Measurements from ENCODE around the gene PLCH2. TPM values are rescaled to one million over a fixed set of nuclear protein-coding genes. Genes with fewer than 3 reads are reported as not detected.

Gene PLCH2
- total RNA-seq, 1 donor from 2014 or later = 0.92 TPM

DNA sequence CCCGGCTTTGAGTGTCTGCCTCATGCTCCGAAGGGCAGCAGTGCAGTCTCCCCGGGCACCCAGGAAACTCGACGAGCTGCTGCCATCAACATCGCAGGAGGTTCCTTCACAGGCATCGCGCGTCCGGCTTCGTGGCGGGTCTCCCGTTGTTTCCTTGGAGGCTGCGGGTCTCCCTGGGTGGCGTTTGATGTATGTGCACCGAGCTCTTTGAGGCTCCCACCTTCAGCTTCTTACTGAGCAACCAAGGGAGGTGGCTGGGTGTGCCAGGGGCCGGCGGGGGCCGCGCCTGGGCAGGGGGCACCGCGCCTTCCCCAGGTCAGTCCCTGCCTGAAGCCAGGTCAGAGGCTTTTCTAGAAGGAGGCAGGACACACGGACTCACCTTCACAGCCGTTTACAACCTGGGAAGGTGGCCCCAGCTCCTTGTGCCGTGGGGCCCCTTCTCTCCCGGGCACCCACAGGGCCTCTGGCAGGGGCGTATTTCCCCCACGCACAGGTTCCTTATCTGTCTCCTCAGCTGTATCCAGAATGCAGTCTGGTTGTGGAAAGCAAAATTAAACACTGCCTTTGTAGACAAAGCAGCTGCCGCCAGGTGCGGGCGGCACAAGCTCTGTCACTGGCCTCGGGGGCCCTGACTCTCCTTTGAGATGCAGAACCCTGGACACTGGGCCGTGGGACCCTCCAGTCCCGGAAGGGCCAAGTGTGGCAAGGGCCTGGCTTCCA is 42.0 kb upstream of the PLCH2 start:
- H3K36me3 ChIP-seq (ENCODE audit: control insufficient read depth, insufficient read depth, low read length) = no peaks in the 10 kb centered on the region
- H3K27me3 ChIP-seq (ENCODE audit: control insufficient read depth, insufficient read depth, low read length) = peaks cover 45% of the 10 kb centered on the region
- TF ChIP-seq, protein P1, sequence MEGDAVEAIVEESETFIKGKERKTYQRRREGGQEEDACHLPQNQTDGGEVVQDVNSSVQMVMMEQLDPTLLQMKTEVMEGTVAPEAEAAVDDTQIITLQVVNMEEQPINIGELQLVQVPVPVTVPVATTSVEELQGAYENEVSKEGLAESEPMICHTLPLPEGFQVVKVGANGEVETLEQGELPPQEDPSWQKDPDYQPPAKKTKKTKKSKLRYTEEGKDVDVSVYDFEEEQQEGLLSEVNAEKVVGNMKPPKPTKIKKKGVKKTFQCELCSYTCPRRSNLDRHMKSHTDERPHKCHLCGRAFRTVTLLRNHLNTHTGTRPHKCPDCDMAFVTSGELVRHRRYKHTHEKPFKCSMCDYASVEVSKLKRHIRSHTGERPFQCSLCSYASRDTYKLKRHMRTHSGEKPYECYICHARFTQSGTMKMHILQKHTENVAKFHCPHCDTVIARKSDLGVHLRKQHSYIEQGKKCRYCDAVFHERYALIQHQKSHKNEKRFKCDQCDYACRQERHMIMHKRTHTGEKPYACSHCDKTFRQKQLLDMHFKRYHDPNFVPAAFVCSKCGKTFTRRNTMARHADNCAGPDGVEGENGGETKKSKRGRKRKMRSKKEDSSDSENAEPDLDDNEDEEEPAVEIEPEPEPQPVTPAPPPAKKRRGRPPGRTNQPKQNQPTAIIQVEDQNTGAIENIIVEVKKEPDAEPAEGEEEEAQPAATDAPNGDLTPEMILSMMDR (IDR thresholded peaks at IDR 0.05; ENCODE audit: insufficient read depth, low read length, poor library complexity, severe bottlenecking) = no peak
- no peak for DNase-seq (ENCODE audit: low read depth)
- H3K4me3 ChIP-seq (ENCODE audit: low read depth, low read length) = no peak overlapping the region

DNA sequence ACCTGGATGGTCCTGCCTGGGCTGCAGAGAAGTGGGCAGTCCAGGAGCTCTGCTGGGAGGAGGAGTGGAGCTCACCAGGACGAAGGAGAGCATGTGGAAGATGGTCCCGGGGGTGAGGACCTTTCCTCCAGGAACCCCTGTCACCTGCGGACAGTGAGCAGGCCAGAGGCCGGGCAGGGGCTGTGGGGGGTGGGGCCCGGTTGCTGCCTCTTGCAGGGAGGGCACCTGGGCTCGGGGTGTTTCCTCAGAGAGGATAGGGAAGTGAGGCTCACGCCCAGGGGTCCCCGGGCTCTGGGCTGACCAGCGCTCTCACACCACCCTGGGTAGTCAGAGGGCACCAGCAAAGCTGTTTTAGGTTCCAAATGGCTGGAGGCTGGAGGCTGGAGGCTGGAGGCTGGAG is 41.0 kb upstream of the PLCH2 start:
- H3K36me3 ChIP-seq (ENCODE audit: control insufficient read depth, insufficient read depth, low read length) = no peaks in the 10 kb centered on the region

DNA sequence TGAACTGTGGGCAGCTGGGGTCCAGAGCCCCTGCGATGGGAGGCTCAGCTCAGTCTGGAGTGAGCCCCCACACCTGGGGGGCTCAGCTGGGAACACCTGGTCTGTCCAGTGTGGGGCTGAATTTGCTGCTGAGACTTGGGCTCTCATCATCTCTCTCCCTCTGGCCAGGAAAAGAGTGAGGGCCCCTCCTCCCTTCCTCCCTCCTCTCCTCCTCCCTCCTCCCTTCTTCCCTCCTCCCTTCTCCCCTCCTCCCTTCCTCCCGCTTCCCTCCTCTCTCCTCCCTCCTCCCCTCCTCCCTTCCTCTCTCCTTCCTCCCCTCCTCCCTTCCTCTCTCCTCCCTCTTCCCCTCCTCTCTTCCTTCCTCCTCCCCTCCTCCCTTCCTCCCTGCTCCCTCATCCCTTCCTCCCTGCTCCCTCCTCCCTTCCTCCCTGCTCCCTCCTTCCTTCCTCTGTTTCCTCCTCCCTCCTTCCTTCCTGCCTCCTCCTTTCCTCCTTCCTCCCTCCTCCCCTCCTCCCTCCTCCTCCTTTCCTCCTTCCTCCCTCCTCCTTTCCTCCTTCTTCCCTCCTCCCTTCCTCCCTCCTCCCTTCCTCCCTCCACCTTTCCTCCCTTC is 40.2 kb upstream of the PLCH2 start:
- no peak for DNase-seq (ENCODE audit: low read depth)
- TF ChIP-seq, protein P1 (IDR thresholded peaks at IDR 0.05; ENCODE audit: insufficient read depth, low read length, poor library complexity, severe bottlenecking) = no peak
- Histone ChIP-seq H3K36me3 (ENCODE audit: control insufficient read depth, insufficient read depth, low read length) (no peaks in the 10 kb centered on the region), H3K27me3 (ENCODE audit: control insufficient read depth, insufficient read depth, low read length) (peaks cover 42% of the 10 kb centered on the region), H3K4me3 (ENCODE audit: low read depth, low read length) (no peak overlapping the region)

More for the DNA sequence above, 41.0 kb upstream of the PLCH2 start:
- Histone ChIP-seq H3K27me3 (ENCODE audit: control insufficient read depth, insufficient read depth, low read length) (peaks cover 45% of the 10 kb centered on the region), H3K4me3 (ENCODE audit: low read depth, low read length) (no peak overlapping the region)
- TF ChIP-seq, protein P1 (IDR thresholded peaks at IDR 0.05; ENCODE audit: insufficient read depth, low read length, poor library complexity, severe bottlenecking) = no peak
- no peak for DNase-seq (ENCODE audit: low read depth)

DNA sequence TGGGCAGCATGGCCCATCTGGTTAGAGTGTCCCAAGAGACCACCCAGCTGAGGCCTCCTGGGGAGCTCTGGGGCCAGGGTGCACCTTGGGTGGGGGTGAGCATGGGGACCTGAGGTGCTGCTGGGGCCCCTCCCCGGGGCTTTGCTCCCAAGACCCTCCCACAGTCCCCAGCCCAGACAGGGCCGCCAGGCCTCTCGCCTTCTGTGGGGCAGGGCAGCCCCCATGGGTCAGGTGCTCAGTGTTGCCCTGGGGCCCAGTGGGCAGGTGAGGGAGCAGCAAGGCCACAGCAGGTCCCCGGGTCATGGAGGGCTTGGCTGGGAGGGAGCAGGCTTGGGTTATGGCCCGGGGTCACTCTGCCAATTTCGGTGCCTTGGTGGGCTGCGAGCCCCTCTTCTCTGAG is 39.2 kb upstream of the PLCH2 start:
- peaks cover 41% of the 10 kb centered on the region for H3K27me3 ChIP-seq (ENCODE audit: control insufficient read depth, insufficient read depth, low read length)
- H3K36me3 ChIP-seq (ENCODE audit: control insufficient read depth, insufficient read depth, low read length) = no peaks in the 10 kb centered on the region
- H3K4me3 ChIP-seq (ENCODE audit: low read depth, low read length) = no peak overlapping the region

DNA sequence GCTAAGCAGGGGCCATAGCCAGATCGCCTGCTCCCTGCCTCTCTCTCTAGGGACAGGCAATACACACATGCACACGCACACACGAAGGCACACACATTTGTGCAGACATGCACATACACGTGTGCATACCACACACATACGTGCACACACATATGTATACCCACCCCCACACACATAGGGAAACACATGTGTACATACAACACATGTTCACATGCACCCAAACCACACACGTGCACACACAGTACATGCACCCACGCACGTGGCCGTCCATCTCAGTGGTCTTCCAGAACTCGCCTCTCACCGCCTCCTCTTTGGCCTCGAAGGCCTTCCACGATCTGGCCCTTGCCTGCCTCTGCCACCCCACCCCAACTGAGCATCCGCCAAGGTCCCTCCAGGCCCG is 38.5 kb upstream of the PLCH2 start:
- no peak for DNase-seq (ENCODE audit: low read depth)
- Histone ChIP-seq H3K36me3 (ENCODE audit: control insufficient read depth, insufficient read depth, low read length) (no peaks in the 10 kb centered on the region), H3K4me3 (ENCODE audit: low read depth, low read length) (no peak overlapping the region), H3K27me3 (ENCODE audit: control insufficient read depth, insufficient read depth, low read length) (peaks cover 40% of the 10 kb centered on the region)
- TF ChIP-seq, protein P1 (IDR thresholded peaks at IDR 0.05; ENCODE audit: insufficient read depth, low read length, poor library complexity, severe bottlenecking) = no peak

More for the DNA sequence above, 39.2 kb upstream of the PLCH2 start:
- DNase-seq (ENCODE audit: low read depth) = no peak
- TF ChIP-seq, protein P1 (IDR thresholded peaks at IDR 0.05; ENCODE audit: insufficient read depth, low read length, poor library complexity, severe bottlenecking) = no peak

All from kidney epithelial cell (primary cell).